Measurements from ENCODE around the gene ZNF428. TPM values are rescaled to one million over a fixed set of nuclear protein-coding genes. Genes with fewer than 3 reads are reported as not detected.

The ZNF428 gene
- total RNA-seq, 4 donors from 2014 or later, result 28.9 to 61.5 (median 33.5) TPM

- Histone ChIP-seq H3K36me3 (peaks cover 0 to 18% of the 10 kb centered on the region in 2 donors), H3K4me3 (replicated peaks in 1 of 3) (no peak overlapping the region), H3K27me3 (no peaks in the 10 kb centered on the region), H3K27ac (no peak overlapping the region), H3K9me3 (no peaks in the 10 kb centered on the region), H3K4me1 (no peaks in the 10 kb centered on the region)
- no peak for TF ChIP-seq POLR2A (IDR thresholded peaks at IDR 0.05)
- no peak for TF ChIP-seq CTCF (IDR thresholded peaks at IDR 0.05)
- WGBS, 2 donors, result 89 to 90% methylated on average over 12 of the region's 12 CpGs
- intact Hi-C loops (cut with DNase I), result no loop called here
- no peak for DNase-seq
Observed at GRCh38 chr19:43561139-43561970, 58.1 kb downstream of the ZNF428 start.

- TF ChIP-seq CTCF (IDR thresholded peaks at IDR 0.05) (no peak), POLR2A (IDR thresholded peaks at IDR 0.05) (no peak)
- intact Hi-C loops (cut with DNase I), result no loop called here
- no peaks in the 10 kb centered on the region for H3K9me3 ChIP-seq
- no peak for DNase-seq
- H3K36me3 ChIP-seq, result peaks cover 0 to 18% of the 10 kb centered on the region in 2 donors
- WGBS, 2 donors, result 93 to 94% methylated on average over 4 to 6 of the region's 6 CpGs
- no peaks in the 10 kb centered on the region for H3K27me3 ChIP-seq
- H3K27ac ChIP-seq, result no peak overlapping the region
- no peak overlapping the region for H3K4me3 ChIP-seq (replicated peaks in 1 of 3)
- no peaks in the 10 kb centered on the region for H3K4me1 ChIP-seq
Observed at GRCh38 chr19:43560687-43561086, 58.7 kb downstream of the ZNF428 start.

Small RNA genes within 50 kb of the gene (small RNA-seq; reads per million reads assigned to genes)
- gene RN7SL368P, result not detected

Other genes starting within 250 kb of the ZNF428 start
- under 1 TPM in 1 of 4 donors, not detected in 3; 0.81 TPM for gene TEX101, start 204.7 kb downstream of the ZNF428 start, total RNA-seq
- gene LYPD3, start 154.0 kb downstream of the ZNF428 start, total RNA-seq, result under 1 TPM in 1 of 4 donors, not detected in 3; 0.78 TPM
- 10 to 100 TPM in 1 of 4 donors, 1 to 10 TPM in 3; 4.4 to 19.6 (median 7.4) TPM for gene PHLDB3, start 114.9 kb downstream of the ZNF428 start, total RNA-seq
- gene ETHE1, start 92.4 kb downstream of the ZNF428 start, total RNA-seq, result 10 to 100 TPM; 22.4 to 61.9 (median 32.5) TPM
- gene ZNF575, start 86.4 kb downstream of the ZNF428 start, total RNA-seq, result 1 to 10 TPM in 1 of 4 donors, not detected in 3; 1.4 TPM
- gene XRCC1, start 44.1 kb downstream of the ZNF428 start, total RNA-seq, result 10 to 100 TPM; 29.6 to 38.8 (median 31.3) TPM
- 10 to 100 TPM; 11.8 to 19.3 (median 13.2) TPM for gene PINLYP, start 43.8 kb downstream of the ZNF428 start, total RNA-seq
- gene IRGQ, start 23.5 kb downstream of the ZNF428 start, total RNA-seq, result 10 to 100 TPM; 18.0 to 33.5 (median 23.5) TPM
- gene ZNF576, start 23.0 kb downstream of the ZNF428 start, total RNA-seq, result 10 to 100 TPM; 15.7 to 23.5 (median 17.9) TPM
- gene SRRM5, start 7.5 kb downstream of the ZNF428 start, total RNA-seq, result 1 to 10 TPM in 1 of 4 donors, under 1 TPM in 2, not detected in 1; 0.27 to 1.5 (median 0.59) TPM
- 10 to 100 TPM in 1 of 4 donors, 1 to 10 TPM in 3; 2.3 to 11.9 (median 3.4) TPM for gene CADM4, start 20.2 kb upstream of the ZNF428 start, total RNA-seq
- gene PLAUR, start 50.5 kb upstream of the ZNF428 start, total RNA-seq, result 10 to 100 TPM in 1 of 4 donors, 1 to 10 TPM in 3; 2.4 to 21.1 (median 4.5) TPM
- 1 to 10 TPM in 1 of 4 donors, not detected in 3; 1.1 TPM for gene IRGC, start 96.4 kb upstream of the ZNF428 start, total RNA-seq
- gene SMG9, start 135.3 kb upstream of the ZNF428 start, total RNA-seq, result 10 to 100 TPM; 15.5 to 34.4 (median 18.8) TPM
- 1 to 10 TPM in 2 of 4 donors, under 1 TPM in 2; 0.29 to 1.7 (median 1.0) TPM for gene KCNN4, start 161.3 kb upstream of the ZNF428 start, total RNA-seq
- gene LYPD5, start 182.8 kb upstream of the ZNF428 start, total RNA-seq, result 1 to 10 TPM; 1.6 to 7.6 (median 2.5) TPM
- 10 to 100 TPM in 3 of 4 donors, 1 to 10 TPM in 1; 9.9 to 29.1 (median 18.9) TPM for gene ZNF283, start 207.7 kb upstream of the ZNF428 start, total RNA-seq

Data from thyroid gland (tissue), 4 donors.